CD4-positive, alpha-beta T cell treated with Interleukin-15 for 4 hours (primary cell): Measurements from ENCODE around the gene ENPP6.
"Not testable (repeated sequence)": the region's sequence is repeated elsewhere in the genome, so short reads cannot be mapped to it uniquely, and the experiment has no call there.

ENCODE experiments used
- DNase-seq: peaks from one replicate; pipeline ENCODE4 v3.0.0-alpha.2; 2020; ENCODE audit warnings: low spot score

The ENPP6 gene

GRCh38 chr4:184061582-184061981 is 156.1 kb downstream of the ENPP6 start:
- no peak for DNase-seq

GRCh38 chr4:184059099-184059498 is 158.6 kb downstream of the ENPP6 start:
- DNase-seq = no peak

- DNase-seq = no peak
Measured at GRCh38 chr4:184058026-184058425, 159.6 kb downstream of the ENPP6 start.

GRCh38 chr4:184056877-184057276 is 160.8 kb downstream of the ENPP6 start:
- DNase-seq = no peak

GRCh38 chr4:184053434-184053833 is 164.2 kb downstream of the ENPP6 start:
- no peak for DNase-seq

- DNase-seq = no peak
Measured at GRCh38 chr4:184052616-184053015, 165.1 kb downstream of the ENPP6 start.

- DNase-seq = not testable (repeated sequence)
Measured at GRCh38 chr4:184051262-184051661, 166.4 kb downstream of the ENPP6 start.

GRCh38 chr4:184046148-184046547 is 171.5 kb downstream of the ENPP6 start:
- DNase-seq = no peak

- DNase-seq = no peak
Measured at GRCh38 chr4:184041156-184041555, 176.5 kb downstream of the ENPP6 start.

- no peak for DNase-seq
Measured at GRCh38 chr4:184039963-184040383, 177.7 kb downstream of the ENPP6 start.
